ENCODE data around the gene GAGE12J. TPM values are rescaled to one million over a fixed set of nuclear protein-coding genes. Genes with fewer than 3 reads are reported as not detected.

The GAGE12J gene
- total RNA-seq, 3 donors from 2014 or later, result not detected

Other genes with a start within 250 kb of the GAGE12J start
- gene PRAF2, start 248.0 kb upstream of the GAGE12J start, total RNA-seq, result 10 to 100 TPM in 1 of 3 donors, 1 to 10 TPM in 2; 3.9 to 18.7 (median 8.1) TPM
- 10 to 100 TPM; 44.3 to 90.1 (median 52.6) TPM for gene WDR45, start 242.2 kb upstream of the GAGE12J start, total RNA-seq
- gene GPKOW, start 198.3 kb upstream of the GAGE12J start, total RNA-seq, result 10 to 100 TPM; 21.3 to 22.4 (median 22.1) TPM
- 10 to 100 TPM in 2 of 3 donors, 1 to 10 TPM in 1; 9.5 to 16.8 (median 15.6) TPM for gene MAGIX, start 159.3 kb upstream of the GAGE12J start, total RNA-seq
- gene PLP2, start 150.1 kb upstream of the GAGE12J start, total RNA-seq, result 100 to 1,000 TPM in 2 of 3 donors, 10 to 100 TPM in 1; 96.1 to 152 (median 137) TPM
- 10 to 100 TPM; 12.5 to 15.6 (median 13.0) TPM for gene PRICKLE3, start 135.7 kb upstream of the GAGE12J start, total RNA-seq
- 10 to 100 TPM in 2 of 3 donors, 1 to 10 TPM in 1; 4.9 to 14.5 (median 12.2) TPM for gene SYP, start 121.8 kb upstream of the GAGE12J start, total RNA-seq
- gene CACNA1F, start 88.7 kb upstream of the GAGE12J start, total RNA-seq, result 1 to 10 TPM in 2 of 3 donors, under 1 TPM in 1; 0.70 to 3.0 (median 1.7) TPM
- gene CCDC22, start 86.6 kb upstream of the GAGE12J start, total RNA-seq, result 10 to 100 TPM; 14.3 to 15.9 (median 14.5) TPM
- gene FOXP3, start 57.3 kb upstream of the GAGE12J start, total RNA-seq, result under 1 TPM in 1 of 3 donors, not detected in 2; 0.72 TPM
- gene PPP1R3F, start 52.2 kb upstream of the GAGE12J start, total RNA-seq, result 1 to 10 TPM; 2.3 to 8.3 (median 3.0) TPM
- gene GAGE10, start 18.4 kb upstream of the GAGE12J start, total RNA-seq, result not detected
- gene GAGE13, start 9.5 kb downstream of the GAGE12J start, total RNA-seq, result not detected
- gene GAGE12C, start 210.1 kb downstream of the GAGE12J start, total RNA-seq, result not detected
- not detected for gene GAGE12D, start 219.7 kb downstream of the GAGE12J start, total RNA-seq
- gene GAGE12E, start 229.3 kb downstream of the GAGE12J start, total RNA-seq, result not detected
- gene GAGE12F, start 238.8 kb downstream of the GAGE12J start, total RNA-seq, result not detected
- not detected for gene GAGE12G, start 248.4 kb downstream of the GAGE12J start, total RNA-seq